ENCODE data around the gene AURKA. TPM values are rescaled to one million over a fixed set of nuclear protein-coding genes. Genes with fewer than 3 reads are reported as not detected.

The AURKA gene
- total RNA-seq, 1 experiment from 2014 or later = 139 TPM

DNA sequence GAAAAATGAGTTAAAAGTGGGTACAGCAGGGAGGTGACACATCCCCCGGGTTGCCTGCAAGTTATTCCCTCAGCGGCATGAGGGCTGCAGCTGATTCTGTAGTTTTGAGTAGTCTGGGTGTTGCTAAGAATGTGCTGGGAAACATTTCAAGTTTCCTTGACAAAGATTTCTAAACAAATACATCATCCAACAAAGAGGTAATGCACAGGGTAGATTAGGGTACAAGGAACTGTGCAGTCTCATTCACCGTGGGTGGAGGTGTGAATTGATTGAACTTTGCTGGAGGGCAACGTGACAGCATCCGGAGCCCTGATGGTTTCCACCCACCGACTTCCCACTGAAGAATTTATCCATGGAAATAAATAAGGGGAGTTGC is 41.9 kb upstream of the AURKA start:
- CTCF ChIA-PET = no interaction called here
- Histone ChIP-seq H3K4me2 (ENCODE audit: low read length) (no peak overlapping the region), H3K27ac (ENCODE audit: low read length) (no peak overlapping the region), H3K79me2 (ENCODE audit: low read length) (no peaks in the 10 kb centered on the region), H3K9ac (ENCODE audit: low read length) (no peak overlapping the region), H3K9me3 (ENCODE audit: low read length) (no peaks in the 10 kb centered on the region), H3K4me3 (ENCODE audit: low read length) (no peak overlapping the region), H2AFZ (ENCODE audit: low read length) (no peak overlapping the region), H3K36me3 (ENCODE audit: low read depth, low read length) (no peaks in the 10 kb centered on the region), H3K27me3 (ENCODE audit: low read length) (no peaks in the 10 kb centered on the region), H3F3A (ENCODE audit: low read length, unreplicated experiment) (no peaks in the 10 kb centered on the region), H4K20me1 (ENCODE audit: low read length) (no peaks in the 10 kb centered on the region), H3K9me2 (replicated peaks; ENCODE audit: low read length) (no peaks in the 10 kb centered on the region), H3K4me1 (ENCODE audit: insufficient read depth, low read length) (no peaks in the 10 kb centered on the region)
- no peak for TF ChIP-seq EZH2 (IDR thresholded peaks at IDR 0.05; ENCODE audit: low read length, unreplicated experiment)
- TF ChIP-seq, protein P1, sequence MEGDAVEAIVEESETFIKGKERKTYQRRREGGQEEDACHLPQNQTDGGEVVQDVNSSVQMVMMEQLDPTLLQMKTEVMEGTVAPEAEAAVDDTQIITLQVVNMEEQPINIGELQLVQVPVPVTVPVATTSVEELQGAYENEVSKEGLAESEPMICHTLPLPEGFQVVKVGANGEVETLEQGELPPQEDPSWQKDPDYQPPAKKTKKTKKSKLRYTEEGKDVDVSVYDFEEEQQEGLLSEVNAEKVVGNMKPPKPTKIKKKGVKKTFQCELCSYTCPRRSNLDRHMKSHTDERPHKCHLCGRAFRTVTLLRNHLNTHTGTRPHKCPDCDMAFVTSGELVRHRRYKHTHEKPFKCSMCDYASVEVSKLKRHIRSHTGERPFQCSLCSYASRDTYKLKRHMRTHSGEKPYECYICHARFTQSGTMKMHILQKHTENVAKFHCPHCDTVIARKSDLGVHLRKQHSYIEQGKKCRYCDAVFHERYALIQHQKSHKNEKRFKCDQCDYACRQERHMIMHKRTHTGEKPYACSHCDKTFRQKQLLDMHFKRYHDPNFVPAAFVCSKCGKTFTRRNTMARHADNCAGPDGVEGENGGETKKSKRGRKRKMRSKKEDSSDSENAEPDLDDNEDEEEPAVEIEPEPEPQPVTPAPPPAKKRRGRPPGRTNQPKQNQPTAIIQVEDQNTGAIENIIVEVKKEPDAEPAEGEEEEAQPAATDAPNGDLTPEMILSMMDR (conservative IDR thresholded peaks at IDR 0.05; ENCODE audit: low read depth, low read length) = no peak
- no peak for TF ChIP-seq EZH2phosphoT487 (IDR thresholded peaks at IDR 0.05; ENCODE audit: borderline replicate concordance, low read length)
- POLR2A ChIA-PET (ENCODE audit: unreplicated experiment) = no interaction called here
- no peak for ATAC-seq
- no TSS peak for BruUV-seq (replicated peaks)
- intact Hi-C loops (cut with micrococcal nuclease) = no loop called here
- no peak for DNase-seq

DNA sequence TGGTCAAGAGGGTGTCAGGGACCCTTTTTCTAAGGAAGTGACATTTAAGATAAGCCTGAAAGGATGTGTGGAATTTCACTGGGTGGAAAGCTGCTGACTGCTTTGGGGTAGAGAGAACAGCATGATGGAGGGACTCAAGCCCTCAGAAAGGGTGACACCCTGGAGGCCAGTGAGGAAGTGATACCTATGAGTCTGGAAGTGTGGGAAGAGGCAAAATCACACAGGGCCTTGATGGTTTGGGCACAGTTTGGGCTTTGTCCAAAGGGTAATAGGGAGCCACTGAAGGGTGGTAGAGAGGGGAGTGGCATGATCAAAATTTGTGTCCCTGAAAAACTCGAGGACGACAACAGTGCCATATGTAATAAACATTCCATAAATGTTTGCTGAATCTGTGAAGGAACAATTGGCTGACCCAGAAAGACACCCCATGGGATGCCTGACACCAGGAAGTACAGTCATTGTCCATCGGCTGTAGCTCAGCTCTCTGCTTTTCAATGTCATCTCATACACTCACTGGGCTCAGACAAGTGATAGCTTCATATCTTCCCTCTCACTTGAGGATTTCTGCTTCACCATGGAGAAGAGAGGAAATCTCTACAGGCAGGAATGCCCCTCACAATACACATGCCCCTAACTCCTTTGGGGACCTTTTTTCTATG is 41.3 kb upstream of the AURKA start:
- H3K79me2 ChIP-seq (ENCODE audit: low read length) = no peaks in the 10 kb centered on the region
- no peaks in the 10 kb centered on the region for H3F3A ChIP-seq (ENCODE audit: low read length, unreplicated experiment)
- no peaks in the 10 kb centered on the region for H3K4me1 ChIP-seq (ENCODE audit: insufficient read depth, low read length)
- no peaks in the 10 kb centered on the region for H3K9me3 ChIP-seq (ENCODE audit: low read length)
- DNase-seq (no peak), ATAC-seq (no peak)
- H3K27ac ChIP-seq (ENCODE audit: low read length) = no peak overlapping the region
- H3K36me3 ChIP-seq (ENCODE audit: low read depth, low read length) = no peaks in the 10 kb centered on the region
- H3K9ac ChIP-seq (ENCODE audit: low read length) = no peak overlapping the region
- no peak overlapping the region for H2AFZ ChIP-seq (ENCODE audit: low read length)
- POLR2A ChIA-PET (ENCODE audit: unreplicated experiment) = no interaction called here
- H4K20me1 ChIP-seq (ENCODE audit: low read length) = no peaks in the 10 kb centered on the region
- no peaks in the 10 kb centered on the region for H3K9me2 ChIP-seq (replicated peaks; ENCODE audit: low read length)
- no peaks in the 10 kb centered on the region for H3K27me3 ChIP-seq (ENCODE audit: low read length)
- no peak overlapping the region for H3K4me2 ChIP-seq (ENCODE audit: low read length)
- no peak overlapping the region for H3K4me3 ChIP-seq (ENCODE audit: low read length)
- intact Hi-C loops (cut with micrococcal nuclease) = no loop called here
- TF ChIP-seq EZH2phosphoT487 (IDR thresholded peaks at IDR 0.05; ENCODE audit: borderline replicate concordance, low read length) (no peak), EZH2 (IDR thresholded peaks at IDR 0.05; ENCODE audit: low read length, unreplicated experiment) (no peak)
- TF ChIP-seq, protein P1 (conservative IDR thresholded peaks at IDR 0.05; ENCODE audit: low read depth, low read length) = no peak
- BruUV-seq (replicated peaks) = no TSS peak
- CTCF ChIA-PET = no interaction called here

DNA sequence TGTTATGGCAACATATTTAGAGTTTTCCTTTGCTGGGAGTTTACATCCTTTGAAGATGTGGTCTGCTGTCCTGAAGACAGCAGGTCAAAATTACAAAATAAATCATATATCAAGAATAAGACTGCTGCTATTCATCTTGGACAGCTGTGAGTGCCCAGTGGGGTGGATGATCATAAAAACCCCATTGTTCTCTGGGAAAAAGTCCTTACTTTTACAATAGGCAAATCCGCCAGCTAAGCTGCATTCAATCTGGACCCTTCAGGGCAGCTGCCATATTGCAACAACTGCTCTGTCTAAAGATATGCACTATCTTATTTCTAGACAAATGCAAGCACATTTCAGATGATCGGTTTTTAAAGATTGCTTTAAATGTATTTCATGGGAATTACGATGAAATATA is 39.5 kb upstream of the AURKA start:
- H3K9me2 ChIP-seq (replicated peaks; ENCODE audit: low read length) = no peaks in the 10 kb centered on the region
- H2AFZ ChIP-seq (ENCODE audit: low read length) = no peak overlapping the region
- H3K27ac ChIP-seq (ENCODE audit: low read length) = no peak overlapping the region
- no peak overlapping the region for H3K9ac ChIP-seq (ENCODE audit: low read length)
- no peaks in the 10 kb centered on the region for H3K9me3 ChIP-seq (ENCODE audit: low read length)
- ChIA-PET CTCF (no interaction called here), POLR2A (ENCODE audit: unreplicated experiment) (no interaction called here)
- DNase-seq (no peak), ATAC-seq (no peak)
- BruUV-seq (replicated peaks) = no TSS peak
- no peaks in the 10 kb centered on the region for H3K79me2 ChIP-seq (ENCODE audit: low read length)
- H3K36me3 ChIP-seq (ENCODE audit: low read depth, low read length) = no peaks in the 10 kb centered on the region
- H3F3A ChIP-seq (ENCODE audit: low read length, unreplicated experiment) = no peaks in the 10 kb centered on the region
- TF ChIP-seq, protein P1 (conservative IDR thresholded peaks at IDR 0.05; ENCODE audit: low read depth, low read length) = no peak
- TF ChIP-seq EZH2 (IDR thresholded peaks at IDR 0.05; ENCODE audit: low read length, unreplicated experiment) (no peak), EZH2phosphoT487 (IDR thresholded peaks at IDR 0.05; ENCODE audit: borderline replicate concordance, low read length) (no peak)
- no peaks in the 10 kb centered on the region for H4K20me1 ChIP-seq (ENCODE audit: low read length)
- intact Hi-C loops (cut with micrococcal nuclease) = no loop called here
- H3K4me2 ChIP-seq (ENCODE audit: low read length) = no peak overlapping the region
- no peak overlapping the region for H3K4me3 ChIP-seq (ENCODE audit: low read length)
- H3K27me3 ChIP-seq (ENCODE audit: low read length) = no peaks in the 10 kb centered on the region
- no peaks in the 10 kb centered on the region for H3K4me1 ChIP-seq (ENCODE audit: insufficient read depth, low read length)
